Liver (tissue), 3 donors: ENCODE data around the gene CDH20.

Source experiments
- ATF3 ChIP-seq: IDR thresholded peaks from 2 replicates; pipeline ENCODE4 v1.6.1; 2016; ENCODE audit warnings: antibody characterized with exemption
- CTCF ChIP-seq: fragments of 150-350 bp; IDR thresholded peaks from 2 replicates; pipeline ENCODE4 v1.5.1; 2017; ENCODE audit warnings: improper control_type of control experiment, low read depth, low read length; ENCODE audit not compliant: missing input control
- EGR1 ChIP-seq, 2 donors: IDR thresholded peaks; 2 replicates each; pipeline ENCODE4 v1.6.1; 2016 to 2018; ENCODE audit warnings: antibody characterized with exemption in 2 of 2, low read depth in 2 of 2
- GABPA ChIP-seq, 2 donors: IDR thresholded peaks in 1 of 2; conservative IDR thresholded peaks in 1 of 2; 2 replicates each; pipeline ENCODE4 v1.6.1; 2016; ENCODE audit warnings: antibody characterized with exemption in 2 of 2, mild to moderate bottlenecking in 1 of 2, moderate library complexity in 1 of 2
- HNF4A ChIP-seq, 2 donors: conservative IDR thresholded peaks; 2 replicates each; pipeline ENCODE4 v1.6.1; 2016; ENCODE audit warnings: antibody characterized with exemption in 2 of 2, mild to moderate bottlenecking in 2 of 2
- RAD21 ChIP-seq, 2 donors: IDR thresholded peaks; 2 replicates each; pipeline ENCODE4 v1.6.1; 2016; ENCODE audit warnings: antibody characterized with exemption in 2 of 2, mild to moderate bottlenecking in 2 of 2
- SP1 ChIP-seq: IDR thresholded peaks from 2 replicates; pipeline ENCODE4 v1.6.1; 2018; ENCODE audit warnings: antibody characterized with exemption, mild to moderate bottlenecking
- ZBTB33 ChIP-seq: IDR thresholded peaks from 2 replicates; pipeline ENCODE4 v1.6.1; 2016; ENCODE audit warnings: antibody characterized with exemption
- donor health status: healthy.
- donor health status: healthy.

GRCh38 chr18:61574665-61575064 is 241.4 kb downstream of the CDH20 start:
- TF ChIP-seq RAD21 (IDR thresholded peaks at IDR 0.05), result no peak
- TF ChIP-seq SP1, result no peak
- TF ChIP-seq CTCF, result no peak
- TF ChIP-seq HNF4A (conservative IDR thresholded peaks at IDR 0.05), result no peak
- no peak for TF ChIP-seq GABPA (IDR thresholded peaks at IDR 0.05 in 1 of 2, conservative IDR thresholded peaks at IDR 0.05 in 1 of 2)
- TF ChIP-seq EGR1 (IDR thresholded peaks at IDR 0.05; ENCODE audit: low read depth in 2 of 2), result no peak
- TF ChIP-seq ZBTB33, result no peak
- no peak for TF ChIP-seq ATF3
